H1 (cell line): ENCODE results near the gene HOXD12. TPM values are rescaled to one million over a fixed set of nuclear protein-coding genes. Genes with fewer than 3 reads are reported as not detected.

Experiments
- CTCF ChIA-PET: fragments of 300-600 bp; sonication (Branson Sonifier 250); formaldehyde crosslinking; loops from one replicate; lab custom pipeline; 2021; ENCODE audit not compliant: partially characterized antibody; lab: Charles Lee
- POLR2A ChIA-PET: fragments of 300-600 bp; sonication (Branson Sonifier 250); formaldehyde crosslinking; loops from one replicate; lab custom pipeline; 2021; ENCODE audit warnings: inconsistent platforms; ENCODE audit not compliant: partially characterized antibody; lab: Charles Lee
- DNase-seq, 2 experiments: peaks; one replicate each; pipeline versions ENCODE4 v3.0.0 to v3.0.0-alpha.2; 2010 to 2022; ENCODE audit warnings: low spot score in 2 of 2, low read depth in 1 of 2, mixed read lengths in 1 of 2
- FAIRE-seq: peaks from 2 replicates; lab custom pipeline; 2011; peaks lifted over from hg19 to GRCh38; lab: Jason Lieb, UNC
- H2AFZ ChIP-seq: 2 replicates; pipeline ENCODE4 v1.8.1; 2012; ENCODE audit warnings: low read length, inconsistent platforms
- H2AK5ac ChIP-seq: 2 replicates; pipeline ENCODE4 v1.6.1; 2013; ENCODE audit warnings: low read depth, low read length
- H2BK120ac ChIP-seq: replicated peaks from 2 replicates; pipeline ENCODE3; 2013; ENCODE audit warnings: low read depth, low read length, inconsistent platforms
- H2BK12ac ChIP-seq: 2 replicates; pipeline ENCODE4 v1.6.1; 2013; ENCODE audit warnings: low read depth, low read length
- H2BK15ac ChIP-seq: 2 replicates; pipeline ENCODE4 v1.6.1; 2013; ENCODE audit warnings: low read length
- H2BK20ac ChIP-seq: 2 replicates; pipeline ENCODE4 v1.6.1; 2013; ENCODE audit warnings: low read length
- H2BK5ac ChIP-seq: 2 replicates; pipeline ENCODE4 v1.6.1; 2013; ENCODE audit warnings: low read depth, low read length
- H3K14ac ChIP-seq: 2 replicates; pipeline ENCODE4 v1.6.1; 2013; ENCODE audit warnings: inconsistent platforms; ENCODE audit not compliant: insufficient read length
- H3K18ac ChIP-seq: 2 replicates; pipeline ENCODE4 v1.6.1; 2013; ENCODE audit warnings: low read length; ENCODE audit errors: extremely low read depth
- H3K23ac ChIP-seq: 2 replicates; pipeline ENCODE4 v1.6.1; 2013; ENCODE audit warnings: inconsistent platforms; ENCODE audit not compliant: insufficient read length
- H3K23me2 ChIP-seq: 2 replicates; pipeline ENCODE4 v1.6.1; 2013; ENCODE audit warnings: low read depth, low read length
- H3K27ac ChIP-seq: 2 replicates; pipeline ENCODE4 v1.6.1; 2011; ENCODE audit warnings: low read depth, low read length, inconsistent platforms
- H3K27me3 ChIP-seq, 4 experiments: replicated peaks in 1 of 4; 1 replicate in 1 of 4; 2 replicates in 3 of 4; pipeline versions ENCODE4 v1.6.1 to v1.8.1; 2011 to 2013; ENCODE audit warnings: low read length in 3 of 4, mild to moderate bottlenecking in 3 of 4, inconsistent platforms in 2 of 4, mixed read lengths in 2 of 4, moderate library complexity in 1 of 4; ENCODE audit not compliant: control insufficient read depth in 3 of 4, insufficient read depth in 3 of 4; ENCODE audit errors: extremely low read depth in 1 of 4
- H3K36me3 ChIP-seq, 4 experiments: 2 replicates each; pipeline versions ENCODE4 v1.6.1 to v1.8.1; 2011 to 2013; ENCODE audit warnings: mild to moderate bottlenecking in 4 of 4, low read length in 3 of 4, moderate library complexity in 2 of 4, control low read depth in 1 of 4, inconsistent platforms in 1 of 4; ENCODE audit not compliant: insufficient read depth in 4 of 4, control insufficient read depth in 2 of 4
- H3K4ac ChIP-seq: replicated peaks from 2 replicates; pipeline ENCODE3; 2013; ENCODE audit warnings: low read length, low read depth, mixed read lengths, inconsistent platforms; ENCODE audit not compliant: insufficient read length
- H3K4me1 ChIP-seq, 4 experiments: replicated peaks in 1 of 4; 1 replicate in 1 of 4; 2 replicates in 3 of 4; pipeline versions ENCODE4 v1.6.1 to v1.8.1; 2011 to 2013; ENCODE audit warnings: low read length in 3 of 4, inconsistent platforms in 2 of 4, mixed read lengths in 1 of 4; ENCODE audit not compliant: insufficient read depth in 4 of 4, control insufficient read depth in 3 of 4
- H3K4me2 ChIP-seq, 2 experiments: 2 replicates each; pipeline versions ENCODE4 v1.6.1 to v1.8.1; 2011 to 2013; ENCODE audit warnings: low read depth in 2 of 2, low read length in 2 of 2, control low read depth in 1 of 2, inconsistent platforms in 1 of 2, mild to moderate bottlenecking in 1 of 2; ENCODE audit not compliant: insufficient read depth in 1 of 2
- H3K4me3 ChIP-seq, 4 experiments: fragments of 200-600, 300-600 bp in 1 of 4; sonication (generic), shearing (Covaris generic), sonication (Bioruptor Twin) in 1 of 4; 2 replicates each; pipeline versions ENCODE4 v1.5.1 to v1.8.1; 2011 to 2016; ENCODE audit warnings: low read length in 4 of 4, low read depth in 3 of 4, control low read depth in 2 of 4, inconsistent platforms in 2 of 4, mild to moderate bottlenecking in 2 of 4, mixed read lengths in 1 of 4, moderate library complexity in 1 of 4; ENCODE audit not compliant: insufficient read depth in 2 of 4; ENCODE audit errors: extremely low read depth in 1 of 4
- H3K56ac ChIP-seq: replicated peaks from 2 replicates; pipeline ENCODE3; 2013; ENCODE audit warnings: low read depth, mild to moderate bottlenecking, mixed read lengths, low read length, inconsistent platforms; ENCODE audit not compliant: insufficient read length
- H3K79me1 ChIP-seq: 2 replicates; pipeline ENCODE4 v1.6.1; 2013; ENCODE audit warnings: low read depth, low read length, control low read depth
- H3K79me2 ChIP-seq, 2 experiments: 2 replicates each; pipeline versions ENCODE4 v1.6.1 to v1.8.1; 2012 to 2013; ENCODE audit warnings: low read length in 2 of 2, mild to moderate bottlenecking in 2 of 2, inconsistent platforms in 1 of 2; ENCODE audit not compliant: insufficient read depth in 2 of 2, control insufficient read depth in 1 of 2
- H3K9ac ChIP-seq, 4 experiments: replicated peaks in 1 of 4; 1 replicate in 1 of 4; 2 replicates in 3 of 4; pipeline versions ENCODE4 v1.6.1 to v1.8.1; 2011 to 2013; ENCODE audit warnings: low read depth in 3 of 4, low read length in 3 of 4, control low read depth in 2 of 4, mild to moderate bottlenecking in 2 of 4, moderate library complexity in 2 of 4, inconsistent platforms in 1 of 4; ENCODE audit errors: extremely low read depth in 1 of 4
- H3K9me3 ChIP-seq, 2 experiments: 2 replicates each; pipeline versions ENCODE4 v1.6.1 to v1.8.1; 2012 to 2013; ENCODE audit warnings: mild to moderate bottlenecking in 2 of 2, moderate library complexity in 2 of 2, control low read depth in 1 of 2, inconsistent platforms in 1 of 2, low read depth in 1 of 2, low read length in 1 of 2, mixed read lengths in 1 of 2; ENCODE audit not compliant: insufficient read depth in 2 of 2
- H4K20me1 ChIP-seq, 2 experiments: replicated peaks in 1 of 2; 2 replicates each; pipeline versions ENCODE3 to v1.8.1; 2011 to 2013; ENCODE audit warnings: inconsistent platforms in 2 of 2, low read length in 2 of 2, mild to moderate bottlenecking in 1 of 2; ENCODE audit not compliant: insufficient read depth in 2 of 2, control insufficient read depth in 1 of 2
- H4K5ac ChIP-seq: 2 replicates; pipeline ENCODE4 v1.6.1; 2013; ENCODE audit warnings: low read length, low read depth, mixed read lengths, inconsistent platforms; ENCODE audit not compliant: insufficient read length
- H4K8ac ChIP-seq: 2 replicates; pipeline ENCODE4 v1.8.0; 2013; ENCODE audit warnings: mild to moderate bottlenecking, moderate library complexity, low read length, inconsistent platforms; ENCODE audit not compliant: insufficient read depth; ENCODE audit errors: extremely low read depth
- H4K91ac ChIP-seq: replicated peaks from 2 replicates; pipeline ENCODE3; 2013; ENCODE audit warnings: low read length, mixed read lengths, inconsistent platforms; ENCODE audit not compliant: insufficient read length
- BRCA1 ChIP-seq: IDR thresholded peaks from 2 replicates; pipeline ENCODE4 v1.6.1; 2012; ENCODE audit warnings: low read depth, low read length, improper control_type of control experiment
- CTBP2 ChIP-seq: IDR thresholded peaks from 2 replicates; pipeline ENCODE4 v1.7.0; 2011; ENCODE audit warnings: borderline replicate concordance, mild to moderate bottlenecking, moderate library complexity, mixed read lengths, low read length; ENCODE audit not compliant: insufficient read depth, insufficient read length
- EZH2 ChIP-seq: fragments of 200-600 bp; sonication (generic); IDR thresholded peaks from 2 replicates; pipeline ENCODE4 v1.7.1; 2012; ENCODE audit warnings: low read depth, mild to moderate bottlenecking, moderate library complexity, low read length, inconsistent platforms; ENCODE audit not compliant: severe bottlenecking
- FOSL1 ChIP-seq: IDR thresholded peaks from 2 replicates; pipeline ENCODE4 v1.6.1; 2011; ENCODE audit warnings: mild to moderate bottlenecking, low read depth, low read length, moderate library complexity; ENCODE audit not compliant: insufficient read depth
- SP1 ChIP-seq: IDR thresholded peaks from 2 replicates; pipeline ENCODE4 v1.6.1; 2011; ENCODE audit warnings: low read depth, low read length
- WGBS, 2 experiments: shearing (Covaris generic) in 1 of 2; methylation state at CpG; one replicate each; pipeline versions ENCODE4 v1.1.6 to v1.1.7; 2013 to 2015; ENCODE audit warnings: low lambda C conversion rate in 2 of 2, mixed read lengths in 2 of 2, inconsistent platforms in 1 of 2, low coverage in 1 of 2, missing lambda C conversion rate in 1 of 2; ENCODE audit not compliant: insufficient replicate concordance in 2 of 2, insufficient coverage in 1 of 2, insufficient read length in 1 of 2; ENCODE audit errors: extremely low coverage in 1 of 2, missing lambda C conversion rate in 1 of 2; 5-methylcytosine and 5-hydroxymethylcytosine counted together
- polyA plus RNA-seq, 7 experiments: library from polyadenylated mRNA; depleted of rRNA in 3 of 7; stranded (reverse) in 5 of 7; unstranded in 2 of 7; fragments of >200 nt in 5 of 7; fragments of 200-250 nt in 2 of 7; gene quantifications; 1 replicate in 5 of 7; 2 replicates in 1 of 7; 4 replicates in 1 of 7; pipeline versions ENCODE4 v1.2.1 to v1.2.3, GENCODE V29; 2011 to 2013; ENCODE audit warnings: missing spikeins in 2 of 7, mixed read lengths in 2 of 7
- total RNA-seq: library from RNA; stranded (reverse); fragmentation: NEBNext Ultra II Directional; extraction: Animal tissue kit (Norgen Biotek cat#: 25700); gene quantifications from 2 replicates; pipeline ENCODE4 v1.2.1, GENCODE V29; 2021
- TF ChIP-seq, protein P1 (sequence below): IDR thresholded peaks from 2 replicates; pipeline ENCODE4 v1.6.1; 2012; ENCODE audit warnings: low read length, inconsistent platforms

HOXD12 gene
- total and polyA plus RNA-seq, 2 of the 8 experiments (the other 6 are each of a cell fraction or from before 2014, with no cell fraction given) = not detected

GRCh38 chr2:176084611-176085119 is 14.9 kb upstream of the HOXD12 start:
- Histone ChIP-seq H3K14ac (no peak overlapping the region), H4K20me1 (peaks cover 15 to 29% of the 10 kb centered on the region in 2 experiments), H3K27me3 (peaks cover 93 to 98% (median 98%) of the 10 kb centered on the region in 4 experiments), H3K27ac (no peak overlapping the region), H2BK20ac (no peak overlapping the region), H2AFZ (no peak overlapping the region), H4K91ac (no peak overlapping the region), H3K4me2 (peak overlapping the region; percentile 4 to 57; a peak in 2 of 4 replicates), H3K23ac (no peak overlapping the region), H4K8ac (no peak overlapping the region), H3K79me2 (no peaks in the 10 kb centered on the region), H3K36me3 (peaks cover 0 to 2% (median 0%) of the 10 kb centered on the region in 4 experiments; a peak in 1 of 8 replicates), H3K4me3 (peak overlapping the region in 1 of 4 experiments; percentile 52; a peak in 1 of 8 replicates), H2AK5ac (no peak overlapping the region), H4K5ac (no peak overlapping the region), H3K9ac (no peak overlapping the region), H3K9me3 (no peaks in the 10 kb centered on the region; a peak in 1 of 4 replicates), H2BK120ac (no peak overlapping the region), H2BK15ac (no peak overlapping the region), H3K23me2 (peaks cover 2% of the 10 kb centered on the region; the same call in 1 of the 2 replicates), H3K56ac (no peak overlapping the region), H2BK5ac (no peak overlapping the region), H2BK12ac (no peak overlapping the region), H3K18ac (no peak overlapping the region), H3K79me1 (no peaks in the 10 kb centered on the region), H3K4me1 (peaks cover 0 to 25% (median 9%) of the 10 kb centered on the region in 4 experiments; a peak in 5 of 7 replicates), H3K4ac (no peak overlapping the region)
- ChIA-PET CTCF (interaction anchor here (1.1 to 7.8 kb wide), 13 partner anchors 12 to 732 kb away, joined by 3 to 130 read pairs (median 5); partner anchors contain the start of gene HOXD12), POLR2A (interaction anchor here (0.7 to 1.7 kb wide), 2 partner anchors 12 to 1511 kb away, joined by 3 to 8 read pairs; no protein-coding TSS in a partner anchor)
- 6% methylated on average over 26 of the region's 26 CpGs; no CpG with 5 or more reads in 1 of the 2 experiments for WGBS, 2 experiments
- TF ChIP-seq, protein P1, sequence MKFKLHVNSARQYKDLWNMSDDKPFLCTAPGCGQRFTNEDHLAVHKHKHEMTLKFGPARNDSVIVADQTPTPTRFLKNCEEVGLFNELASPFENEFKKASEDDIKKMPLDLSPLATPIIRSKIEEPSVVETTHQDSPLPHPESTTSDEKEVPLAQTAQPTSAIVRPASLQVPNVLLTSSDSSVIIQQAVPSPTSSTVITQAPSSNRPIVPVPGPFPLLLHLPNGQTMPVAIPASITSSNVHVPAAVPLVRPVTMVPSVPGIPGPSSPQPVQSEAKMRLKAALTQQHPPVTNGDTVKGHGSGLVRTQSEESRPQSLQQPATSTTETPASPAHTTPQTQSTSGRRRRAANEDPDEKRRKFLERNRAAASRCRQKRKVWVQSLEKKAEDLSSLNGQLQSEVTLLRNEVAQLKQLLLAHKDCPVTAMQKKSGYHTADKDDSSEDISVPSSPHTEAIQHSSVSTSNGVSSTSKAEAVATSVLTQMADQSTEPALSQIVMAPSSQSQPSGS = no peak
- TF ChIP-seq EZH2 (peak; percentile 89), CTBP2 (peak; percentile 69), BRCA1 (no peak), SP1 (no peak), FOSL1 (no peak)
- FAIRE-seq (no peak), DNase-seq (no peak)
